ENCODE measurements around the gene ACTR2.

DNA sequence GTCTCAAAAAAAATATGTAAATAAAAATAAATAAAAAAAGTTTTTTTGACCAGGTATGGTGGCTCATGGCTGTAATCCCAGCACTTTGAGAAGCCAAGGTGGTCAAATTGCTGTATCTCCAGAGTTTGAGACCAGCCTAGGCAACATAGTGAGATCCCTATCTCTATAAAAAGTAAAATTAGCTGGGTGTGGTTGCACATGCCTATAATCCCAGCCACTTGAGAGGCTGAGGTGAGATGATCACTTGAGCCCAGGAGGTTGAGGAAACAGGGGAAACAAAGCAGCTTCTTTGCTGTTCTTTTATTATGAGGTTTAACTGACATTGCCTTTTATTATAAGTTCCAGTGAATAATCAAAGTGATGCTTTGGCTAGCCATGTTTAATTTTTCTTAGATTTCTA, 25.0 kb downstream of the ACTR2 start:
- no peak for TF ChIP-seq POLR2A (IDR thresholded peaks at IDR 0.05; ENCODE audit: low read depth, low read length)
- TF ChIP-seq POLR2AphosphoS5 (IDR thresholded peaks at IDR 0.05; ENCODE audit: low read depth, low read length) = no peak
